Measurements from ENCODE around the gene ASCC1.

The ASCC1 gene

GRCh38 chr10:72170733-72171132 is 45.3 kb downstream of the ASCC1 start:
- no peak for DNase-seq (ENCODE audit: low read depth)
- H3K4me3 ChIP-seq (replicated peaks; ENCODE audit: low read depth, low read length) = no peak overlapping the region
- TF ChIP-seq CTCF (IDR thresholded peaks at IDR 0.05; ENCODE audit: low read length, missing control alignments) = no peak

- TF ChIP-seq CTCF (IDR thresholded peaks at IDR 0.05; ENCODE audit: low read length, missing control alignments) = no peak
- no peak overlapping the region for H3K4me3 ChIP-seq (replicated peaks; ENCODE audit: low read depth, low read length)
- DNase-seq (ENCODE audit: low read depth) = peak; percentile 22
Observed at GRCh38 chr10:72170263-72170662, 45.8 kb downstream of the ASCC1 start.

GRCh38 chr10:72167118-72167517 is 49.0 kb downstream of the ASCC1 start:
- H3K4me3 ChIP-seq (replicated peaks; ENCODE audit: low read depth, low read length) = no peak overlapping the region
- no peak for DNase-seq (ENCODE audit: low read depth)
- no peak for TF ChIP-seq CTCF (IDR thresholded peaks at IDR 0.05; ENCODE audit: low read length, missing control alignments)

- TF ChIP-seq CTCF (IDR thresholded peaks at IDR 0.05; ENCODE audit: low read length, missing control alignments) = no peak
- DNase-seq (ENCODE audit: low read depth) = no peak
- H3K4me3 ChIP-seq (replicated peaks; ENCODE audit: low read depth, low read length) = no peak overlapping the region
Observed at GRCh38 chr10:72164617-72165016, 51.5 kb downstream of the ASCC1 start.

GRCh38 chr10:72162978-72163377 is 53.1 kb downstream of the ASCC1 start:
- DNase-seq (ENCODE audit: low read depth) = peak; percentile 75
- no peak for TF ChIP-seq CTCF (IDR thresholded peaks at IDR 0.05; ENCODE audit: low read length, missing control alignments)

GRCh38 chr10:72158176-72158575 is 57.9 kb downstream of the ASCC1 start:
- H3K4me3 ChIP-seq (replicated peaks; ENCODE audit: low read depth, low read length) = no peak overlapping the region
- TF ChIP-seq CTCF (IDR thresholded peaks at IDR 0.05; ENCODE audit: low read length, missing control alignments) = no peak
- DNase-seq (ENCODE audit: low read depth) = no peak

More at GRCh38 chr10:72162978-72163377, 53.1 kb downstream of the ASCC1 start:
- H3K4me3 ChIP-seq (replicated peaks; ENCODE audit: low read depth, low read length) = no peak overlapping the region

- no peak overlapping the region for H3K4me3 ChIP-seq (replicated peaks; ENCODE audit: low read depth, low read length)
- no peak for DNase-seq (ENCODE audit: low read depth)
- TF ChIP-seq CTCF (IDR thresholded peaks at IDR 0.05; ENCODE audit: low read length, missing control alignments) = no peak
Observed at GRCh38 chr10:72156223-72156622, 59.9 kb downstream of the ASCC1 start.

Measured in fibroblast of pulmonary artery (primary cell).